Lower lobe of right lung (tissue), 2 donors: Measurements from ENCODE around the gene L3MBTL4. TPM values are rescaled to one million over a fixed set of nuclear protein-coding genes. Genes with fewer than 3 reads are reported as not detected.

ENCODE experiments used
- ATAC-seq, 2 donors: fragments of 200-7000 bp; cut with Tn5 transposase; one replicate each; pipeline ENCODE4 v1.9.1; 2020 to 2022; ENCODE audit warnings: mild to moderate bottlenecking in 2 of 2, moderate library complexity in 2 of 2
- DNase-seq: peaks from one replicate; pipeline ENCODE4 v3.0.0-alpha.2; 2020
- H3K27ac ChIP-seq: fragments of 200-600 bp; one replicate; pipeline ENCODE4 v1.8.0; 2022
- H3K27me3 ChIP-seq: fragments of 200-600 bp; one replicate; pipeline ENCODE4 v1.8.0; 2022; ENCODE audit warnings: low read depth
- H3K36me3 ChIP-seq: fragments of 200-600 bp; one replicate; pipeline ENCODE4 v1.8.0; 2022; ENCODE audit warnings: mild to moderate bottlenecking
- H3K4me1 ChIP-seq: fragments of 200-600 bp; one replicate; pipeline ENCODE4 v1.8.0; 2022
- H3K4me3 ChIP-seq: fragments of 200-600 bp; one replicate; pipeline ENCODE4 v1.8.0; 2022; ENCODE audit warnings: mild to moderate bottlenecking
- H3K9me3 ChIP-seq: fragments of 200-600 bp; one replicate; pipeline ENCODE4 v1.8.0; 2022
- intact Hi-C: fragments of 100-400 bp; cut with DNase I; formaldehyde crosslinking; loops from one replicate; pipeline ENCODE4 v1.11.0; 2022
- total RNA-seq: library from RNA; stranded (reverse); fragmentation: NEBNext Ultra II Directional; extraction: Animal tissue kit (Norgen Biotek cat#: 25700); gene quantifications from one replicate; pipeline ENCODE4 v1.2.1, GENCODE V29; 2021
- TF ChIP-seq, protein P1 (sequence below): fragments of 200-600 bp; IDR thresholded peaks from one replicate; pipeline ENCODE4 v1.8.0; 2022; ENCODE audit warnings: antibody characterized with exemption, mild to moderate bottlenecking
- donor health status: DM: no; HTN: yes; CAD: no; lungs with severe emphysema.

L3MBTL4 gene
- total RNA-seq, 1 donor from 2014 or later, result 16.9 TPM

DNA sequence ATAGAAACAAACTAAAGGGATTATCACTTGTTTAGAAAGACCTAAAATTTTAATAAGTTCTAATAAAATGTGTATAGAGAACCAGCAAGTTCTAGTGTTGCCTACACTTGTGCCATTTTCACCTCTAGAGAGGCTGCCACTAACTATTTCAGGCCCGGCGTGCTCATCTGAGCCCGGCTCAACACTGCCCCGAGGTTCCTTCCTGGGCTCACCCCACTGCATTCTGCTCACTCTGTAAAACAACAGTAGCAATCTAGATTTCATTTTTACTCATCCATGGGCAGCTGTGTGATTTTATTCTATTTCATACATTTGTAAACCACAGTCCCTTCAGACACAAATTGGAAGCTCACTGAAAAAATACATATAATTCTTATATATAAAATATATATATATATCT lies 253.2 kb downstream of the L3MBTL4 start:
- ATAC-seq (no peak), DNase-seq (no peak)
- Histone ChIP-seq H3K4me3 (no peak overlapping the region), H3K36me3 (no peaks in the 10 kb centered on the region), H3K27me3 (no peaks in the 10 kb centered on the region), H3K4me1 (no peaks in the 10 kb centered on the region), H3K27ac (no peak overlapping the region), H3K9me3 (no peaks in the 10 kb centered on the region)
- TF ChIP-seq, protein P1, sequence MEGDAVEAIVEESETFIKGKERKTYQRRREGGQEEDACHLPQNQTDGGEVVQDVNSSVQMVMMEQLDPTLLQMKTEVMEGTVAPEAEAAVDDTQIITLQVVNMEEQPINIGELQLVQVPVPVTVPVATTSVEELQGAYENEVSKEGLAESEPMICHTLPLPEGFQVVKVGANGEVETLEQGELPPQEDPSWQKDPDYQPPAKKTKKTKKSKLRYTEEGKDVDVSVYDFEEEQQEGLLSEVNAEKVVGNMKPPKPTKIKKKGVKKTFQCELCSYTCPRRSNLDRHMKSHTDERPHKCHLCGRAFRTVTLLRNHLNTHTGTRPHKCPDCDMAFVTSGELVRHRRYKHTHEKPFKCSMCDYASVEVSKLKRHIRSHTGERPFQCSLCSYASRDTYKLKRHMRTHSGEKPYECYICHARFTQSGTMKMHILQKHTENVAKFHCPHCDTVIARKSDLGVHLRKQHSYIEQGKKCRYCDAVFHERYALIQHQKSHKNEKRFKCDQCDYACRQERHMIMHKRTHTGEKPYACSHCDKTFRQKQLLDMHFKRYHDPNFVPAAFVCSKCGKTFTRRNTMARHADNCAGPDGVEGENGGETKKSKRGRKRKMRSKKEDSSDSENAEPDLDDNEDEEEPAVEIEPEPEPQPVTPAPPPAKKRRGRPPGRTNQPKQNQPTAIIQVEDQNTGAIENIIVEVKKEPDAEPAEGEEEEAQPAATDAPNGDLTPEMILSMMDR, result no peak
- intact Hi-C loops, result no loop called here

DNA sequence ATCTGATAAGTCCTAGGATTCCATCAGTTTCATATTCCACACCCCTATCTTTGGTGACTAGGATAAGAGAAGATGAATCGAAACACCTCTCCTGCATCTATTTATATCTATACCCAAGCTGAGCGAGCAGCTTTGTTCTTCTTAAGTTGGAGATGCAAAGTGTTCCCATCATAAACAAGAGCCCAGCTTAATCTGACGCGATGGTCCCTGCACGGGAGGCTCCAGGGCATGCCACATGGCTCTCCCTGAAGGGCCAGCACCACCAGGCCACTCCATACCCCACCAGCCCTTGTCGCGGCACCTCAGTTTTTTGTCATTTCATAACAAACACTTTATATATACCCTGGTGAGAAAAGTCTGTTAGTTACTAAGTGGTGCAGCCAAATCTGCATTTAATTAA lies 255.3 kb downstream of the L3MBTL4 start:
- Histone ChIP-seq H3K27me3 (no peaks in the 10 kb centered on the region), H3K36me3 (no peaks in the 10 kb centered on the region), H3K4me1 (no peaks in the 10 kb centered on the region), H3K9me3 (no peaks in the 10 kb centered on the region), H3K4me3 (no peak overlapping the region), H3K27ac (no peak overlapping the region)
- intact Hi-C loops, result no loop called here
- TF ChIP-seq, protein P1, result no peak
- DNase-seq, result no peak
- no peak for ATAC-seq

DNA sequence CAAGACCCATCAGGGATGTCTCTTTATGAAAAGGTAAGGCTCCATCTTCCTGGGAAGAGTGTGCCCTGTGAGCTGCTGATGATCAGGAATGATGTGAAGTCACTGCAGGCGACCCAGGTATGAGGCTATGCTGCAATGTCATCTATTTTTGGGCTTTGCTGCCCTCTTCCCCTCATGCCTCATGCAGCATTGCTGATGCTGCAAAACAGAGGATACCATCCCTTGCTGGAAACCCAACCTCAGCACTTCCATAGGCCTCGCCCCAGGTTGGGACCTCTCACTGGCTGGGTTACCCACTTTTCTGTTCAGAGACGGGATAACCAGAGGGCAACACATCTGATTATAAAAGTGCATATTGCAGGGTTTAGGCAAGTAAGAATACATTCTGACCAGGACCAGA lies 255.8 kb downstream of the L3MBTL4 start:
- intact Hi-C loops, result no loop called here
- ATAC-seq (no peak), DNase-seq (no peak)
- Histone ChIP-seq H3K36me3 (no peaks in the 10 kb centered on the region), H3K4me3 (no peak overlapping the region), H3K9me3 (peaks cover 4% of the 10 kb centered on the region), H3K27me3 (no peaks in the 10 kb centered on the region), H3K27ac (no peak overlapping the region), H3K4me1 (no peaks in the 10 kb centered on the region)
- TF ChIP-seq, protein P1, result no peak

DNA sequence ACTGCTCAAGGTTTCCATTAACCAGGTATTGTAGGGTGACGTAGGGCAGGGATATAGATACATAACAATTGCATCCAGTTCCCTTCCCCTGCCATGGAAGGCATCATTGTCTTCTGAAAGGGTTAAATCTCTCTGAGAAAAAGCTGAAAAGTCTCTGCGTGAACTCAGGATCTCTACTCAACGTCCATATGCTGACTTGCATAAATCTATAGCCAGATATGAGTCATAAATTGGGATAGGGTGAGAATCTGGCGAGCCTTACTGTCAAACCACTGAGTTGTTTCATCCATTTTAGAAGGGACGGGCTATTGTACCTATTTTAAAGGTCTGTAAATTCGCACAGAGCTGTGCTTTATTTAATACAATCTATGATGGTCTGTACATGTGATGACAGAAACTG lies 258.3 kb downstream of the L3MBTL4 start:
- H3K9me3 ChIP-seq, result peaks cover 7% of the 10 kb centered on the region
- H3K4me3 ChIP-seq, result no peak overlapping the region
- intact Hi-C loops, result no loop called here
- TF ChIP-seq, protein P1, result no peak
- H3K36me3 ChIP-seq, result no peaks in the 10 kb centered on the region
- no peak for ATAC-seq
- H3K27ac ChIP-seq, result no peak overlapping the region
- H3K27me3 ChIP-seq, result no peaks in the 10 kb centered on the region
- no peaks in the 10 kb centered on the region for H3K4me1 ChIP-seq
- no peak for DNase-seq

- Histone ChIP-seq H3K4me1 (no peaks in the 10 kb centered on the region), H3K27ac (no peak overlapping the region), H3K9me3 (peaks cover 7% of the 10 kb centered on the region), H3K36me3 (no peaks in the 10 kb centered on the region), H3K4me3 (no peak overlapping the region), H3K27me3 (no peaks in the 10 kb centered on the region)
- TF ChIP-seq, protein P1, result no peak
- intact Hi-C loops, result no loop called here
- ATAC-seq (no peak), DNase-seq (no peak)
Measured at GRCh38 chr18:6155707-6156106, 259.0 kb downstream of the L3MBTL4 start.

DNA sequence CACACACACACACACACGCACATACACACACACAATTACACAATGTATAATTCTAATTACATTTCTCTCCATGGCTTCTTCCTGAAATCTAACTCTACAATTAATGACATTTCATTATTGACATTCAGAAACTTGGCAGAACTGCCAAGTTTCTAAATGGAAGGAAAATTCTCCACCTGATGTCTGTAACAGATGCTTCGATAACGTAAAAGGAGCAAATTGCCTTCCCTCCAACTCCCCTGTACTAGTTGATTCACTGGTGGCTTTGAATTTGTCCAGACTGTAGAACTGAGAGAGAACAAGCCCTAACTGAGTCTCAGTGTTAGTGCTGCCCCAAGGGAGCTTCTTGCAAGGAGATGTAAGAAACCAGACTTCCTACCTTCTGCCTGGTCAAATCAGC lies 264.3 kb downstream of the L3MBTL4 start:
- no peak for ATAC-seq
- Histone ChIP-seq H3K27me3 (no peaks in the 10 kb centered on the region), H3K27ac (no peak overlapping the region), H3K36me3 (no peaks in the 10 kb centered on the region), H3K4me1 (no peaks in the 10 kb centered on the region), H3K4me3 (no peak overlapping the region), H3K9me3 (peaks cover 7% of the 10 kb centered on the region)
- TF ChIP-seq, protein P1, result no peak
- intact Hi-C loops, result no loop called here
- no peak for DNase-seq
